SK-N-SH (cell line): Measurements from ENCODE around the gene RBM14. TPM values are rescaled to one million over a fixed set of nuclear protein-coding genes. Genes with fewer than 3 reads are reported as not detected.
A peak's percentile ranks its signal among the peaks of the same experiment; 100 is the strongest.

Source experiments
- CTCF ChIA-PET: fragments of 300-600, 350-600 bp; formaldehyde crosslinking; extraction: SDS; loops from one replicate; lab custom pipeline; 2021; lab: Yijun Ruan, JAX
- POLR2A ChIA-PET: fragments of 350-600 bp; sonication (Branson Sonifier 250); formaldehyde crosslinking; extraction: SDS; loops from one replicate; lab custom pipeline; 2020; ENCODE audit warnings: antibody characterized with exemption, inconsistent platforms; lab: Yijun Ruan, JAX
- DNase-seq: peaks from one replicate; pipeline ENCODE4 v3.0.0; 2012
- H2AFZ ChIP-seq: fragments of 200-600 bp; sonication (generic); 2 replicates; pipeline ENCODE4 v1.8.1; 2016; ENCODE audit warnings: antibody characterized with exemption, mild to moderate bottlenecking, low read depth
- H3F3A ChIP-seq: fragments of 200-600 bp; sonication (generic); replicated peaks from 2 replicates; pipeline ENCODE3; 2016; ENCODE audit warnings: antibody characterized with exemption, mild to moderate bottlenecking; ENCODE audit not compliant: insufficient read depth
- H3K27ac ChIP-seq, 2 experiments: fragments of 200-500 bp in 1 of 2; fragments of 200-600 bp in 1 of 2; sonication (Bioruptor generic) in 1 of 2; sonication (generic), shearing (Covaris generic) in 1 of 2; 2 replicates each; pipeline versions ENCODE4 v1.5.1 to v1.6.1; 2014 to 2016; ENCODE audit warnings: low read depth in 2 of 2, inconsistent platforms in 1 of 2, low read length in 1 of 2, mild to moderate bottlenecking in 1 of 2, mixed read lengths in 1 of 2
- H3K27me3 ChIP-seq: fragments of 200-600 bp; sonication (generic), shearing (Covaris generic); 2 replicates; pipeline ENCODE4 v1.6.1; 2016; ENCODE audit warnings: mixed run types; ENCODE audit not compliant: insufficient read depth
- H3K36me3 ChIP-seq, 2 experiments: fragments of 200-500 bp in 1 of 2; fragments of 200-600 bp in 1 of 2; sonication (Bioruptor generic) in 1 of 2; sonication (generic) in 1 of 2; replicated peaks in 1 of 2; 2 replicates each; pipeline versions ENCODE3 to v1.5.1; 2014 to 2016; ENCODE audit warnings: low read length in 1 of 2, mild to moderate bottlenecking in 1 of 2; ENCODE audit not compliant: insufficient read depth in 2 of 2, control insufficient read depth in 1 of 2
- H3K4me1 ChIP-seq, 2 experiments: fragments of 200-500 bp in 1 of 2; fragments of 200-600 bp in 1 of 2; sonication (Bioruptor generic) in 1 of 2; sonication (generic), shearing (Covaris generic) in 1 of 2; 2 replicates each; pipeline versions ENCODE4 v1.5.1 to v1.6.1; 2014 to 2016; ENCODE audit warnings: low read depth in 1 of 2, low read length in 1 of 2, mixed run types in 1 of 2; ENCODE audit not compliant: insufficient read depth in 2 of 2, control insufficient read depth in 1 of 2
- H3K4me2 ChIP-seq: fragments of 200-600 bp; sonication (generic), shearing (Covaris generic); 2 replicates; pipeline ENCODE4 v1.6.1; 2017; ENCODE audit warnings: mixed run types
- H3K4me3 ChIP-seq, 2 experiments: fragments of 200-500 bp in 1 of 2; fragments of 200-600 bp in 1 of 2; sonication (Bioruptor generic) in 1 of 2; sonication (generic), shearing (Covaris generic) in 1 of 2; 2 replicates each; pipeline versions ENCODE4 v1.5.1 to v1.8.1; 2014 to 2016; ENCODE audit warnings: low read depth in 2 of 2, inconsistent platforms in 1 of 2, low read length in 1 of 2, mild to moderate bottlenecking in 1 of 2, mixed read lengths in 1 of 2, moderate library complexity in 1 of 2
- H3K79me2 ChIP-seq: fragments of 200-600 bp; sonication (generic); 2 replicates; pipeline ENCODE4 v1.8.1; 2017; ENCODE audit warnings: mild to moderate bottlenecking; ENCODE audit not compliant: insufficient read depth
- H3K9ac ChIP-seq: fragments of 200-600 bp; sonication (generic); 2 replicates; pipeline ENCODE4 v1.6.1; 2017; ENCODE audit warnings: mixed run types
- H3K9me2 ChIP-seq: fragments of 200-600 bp; sonication (generic); 2 replicates; pipeline ENCODE4 v1.6.1; 2017; ENCODE audit warnings: mixed run types
- H3K9me3 ChIP-seq: fragments of 200-600 bp; sonication (generic); 2 replicates; pipeline ENCODE4 v1.6.1; 2017; ENCODE audit warnings: mixed run types, mild to moderate bottlenecking, moderate library complexity
- H4K20me1 ChIP-seq: fragments of 200-600 bp; sonication (generic); 2 replicates; pipeline ENCODE4 v1.6.1; 2017; ENCODE audit warnings: mild to moderate bottlenecking, mixed run types; ENCODE audit not compliant: insufficient read depth
- CTCF ChIP-seq: fragments of 200-600 bp; sonication (generic); IDR thresholded peaks from 2 replicates; pipeline ENCODE4 v1.6.1; 2017; ENCODE audit warnings: antibody characterized with exemption, mild to moderate bottlenecking, moderate library complexity
- EP300 ChIP-seq, 2 experiments: IDR thresholded peaks; 2 replicates each; pipeline versions ENCODE4 v1.4.0 to v1.6.1; 2012; ENCODE audit warnings: borderline replicate concordance in 1 of 2, low read depth in 1 of 2, low read length in 1 of 2
- FOXJ3 ChIP-seq: sonication (generic); formaldehyde crosslinking; IDR thresholded peaks from 2 replicates; pipeline ENCODE4 v1.5.1; 2020; ENCODE audit warnings: mild to moderate bottlenecking, missing genetic modification reagents
- GABPA ChIP-seq: IDR thresholded peaks from 2 replicates; pipeline ENCODE4 v1.4.0; 2012; ENCODE audit warnings: low read depth, mild to moderate bottlenecking
- GATA2 ChIP-seq: sonication (generic); formaldehyde crosslinking; IDR thresholded peaks from 2 replicates; pipeline ENCODE4 v1.5.0; 2020; ENCODE audit warnings: mild to moderate bottlenecking, missing genetic modification reagents
- JUND ChIP-seq: IDR thresholded peaks from 2 replicates; pipeline ENCODE4 v1.4.0; 2012
- MXI1 ChIP-seq: IDR thresholded peaks from 2 replicates; pipeline ENCODE4 v1.6.1; 2012; ENCODE audit warnings: mild to moderate bottlenecking, low read depth, low read length, improper control_type of control experiment
- NFIC ChIP-seq: IDR thresholded peaks from 2 replicates; pipeline ENCODE4 v1.4.0; 2012; ENCODE audit warnings: borderline replicate concordance
- NRF1 ChIP-seq: IDR thresholded peaks from 2 replicates; pipeline ENCODE4 v1.6.1; 2012; ENCODE audit warnings: low read depth, mild to moderate bottlenecking, low read length
- POLR2AphosphoS5 ChIP-seq: IDR thresholded peaks from 2 replicates; pipeline ENCODE4 v1.6.1; 2012; ENCODE audit warnings: low read depth, low read length
- REST ChIP-seq: IDR thresholded peaks from 2 replicates; pipeline ENCODE4 v1.6.1; 2012; ENCODE audit warnings: mild to moderate bottlenecking, low read depth, low read length, moderate library complexity
- RFX5 ChIP-seq: IDR thresholded peaks from 2 replicates; pipeline ENCODE4 v1.6.1; 2012; ENCODE audit warnings: mild to moderate bottlenecking, improper control_type of control experiment, low read length
- RXRA ChIP-seq: IDR thresholded peaks from 2 replicates; pipeline ENCODE4 v1.4.0; 2012; ENCODE audit warnings: low read depth, mild to moderate bottlenecking, borderline replicate concordance
- SIN3A ChIP-seq: IDR thresholded peaks from 2 replicates; pipeline ENCODE4 v1.6.1; 2012; ENCODE audit warnings: low read depth, mild to moderate bottlenecking, low read length, moderate library complexity, borderline replicate concordance
- SMC3 ChIP-seq: IDR thresholded peaks from 2 replicates; pipeline ENCODE4 v1.6.1; 2012; ENCODE audit warnings: low read depth, low read length, improper control_type of control experiment
- TCF12 ChIP-seq: IDR thresholded peaks from 2 replicates; pipeline ENCODE4 v1.4.0; 2012
- TEAD4 ChIP-seq: IDR thresholded peaks from 2 replicates; pipeline ENCODE4 v1.4.0; 2012; ENCODE audit warnings: mild to moderate bottlenecking, borderline replicate concordance; ENCODE audit not compliant: insufficient read depth
- USF1 ChIP-seq: IDR thresholded peaks from 2 replicates; pipeline ENCODE4 v1.4.0; 2012; ENCODE audit warnings: low read depth, borderline replicate concordance
- USF2 ChIP-seq: fragments of 150-350 bp; IDR thresholded peaks from 2 replicates; pipeline ENCODE4 v1.6.1; 2017; ENCODE audit warnings: antibody characterized with exemption, low read length, low read depth, borderline replicate concordance
- YY1 ChIP-seq: IDR thresholded peaks from 2 replicates; pipeline ENCODE4 v1.4.0; 2012; ENCODE audit warnings: low read depth, mild to moderate bottlenecking
- ZBTB33 ChIP-seq: IDR thresholded peaks from 2 replicates; pipeline ENCODE4 v1.4.0; 2012; ENCODE audit warnings: low read depth, borderline replicate concordance
- WGBS: methylation state at CpG from one replicate; pipeline ENCODE4 v1.1.6; 2017; ENCODE audit warnings: low lambda C conversion rate; 5-methylcytosine and 5-hydroxymethylcytosine counted together
- polyA plus RNA-seq, 3 experiments: library from polyadenylated mRNA; depleted of rRNA; stranded (reverse); fragments of >200 nt; gene quantifications; 2 replicates each; pipeline ENCODE4 v1.2.3, GENCODE V29; 2012

The RBM14 gene
- polyA plus RNA-seq, 1 of the 3 experiments (the other 2 are of a cell fraction) = 19.8 TPM

GRCh38 chr11:66616379-66617154, at the start of gene RBM14 (continued):
- TF ChIP-seq CTCF (no peak), EP300 (IDR thresholded peaks at IDR 0.05; ENCODE audit: borderline replicate concordance in 1 of 2, low read depth in 1 of 2, low read length in 1 of 2) (no peak), TEAD4 (no peak), USF1 (no peak), TCF12 (no peak), ZBTB33 (no peak), POLR2AphosphoS5 (peak; percentile 99), RXRA (no peak)

GRCh38 chr11:66567787-66568123, 48.7 kb upstream of the RBM14 start:
- Histone ChIP-seq H3K4me3 (peak overlapping the region; percentile 58 to 59), H3K79me2 (no peaks in the 10 kb centered on the region), H3K9me3 (no peaks in the 10 kb centered on the region), H3K4me2 (peak overlapping the region; percentile 79), H3F3A (no peaks in the 10 kb centered on the region), H3K36me3 (no peaks in the 10 kb centered on the region), H3K9me2 (no peaks in the 10 kb centered on the region), H3K4me1 (peaks cover 0 to 7% of the 10 kb centered on the region in 2 experiments; a peak in 1 of 4 replicates), H3K27ac (no peak overlapping the region), H2AFZ (peak overlapping the region; percentile 73; the same call in 1 of the 2 replicates), H4K20me1 (no peaks in the 10 kb centered on the region), H3K27me3 (no peaks in the 10 kb centered on the region), H3K9ac (peak overlapping the region; percentile 37; the same call in 1 of the 2 replicates)
- ChIA-PET POLR2A (interaction anchor here (0.9 to 2.7 kb wide), 3 partner anchors 22 to 110 kb away, joined by 5 to 8 read pairs (median 6); partner anchors contain the start of genes CCDC87, CCS, RBM4B and ZDHHC24), CTCF (interaction anchor here (1.2 to 5.1 kb wide), 6 partner anchors 10 to 316 kb away, joined by 4 to 30 read pairs (median 14); partner anchors contain the start of genes CCDC87, CCS and RBM4B)
- WGBS = 83% methylated on average over 2 of the region's 15 CpGs
- DNase-seq = no peak
- TF ChIP-seq REST (no peak), YY1 (no peak), JUND (no peak), RFX5 (no peak), TEAD4 (no peak), SIN3A (no peak), FOXJ3 (CRISPR knock-in tag) (no peak), MXI1 (no peak), SMC3 (no peak), NFIC (no peak), EP300 (IDR thresholded peaks at IDR 0.05; ENCODE audit: borderline replicate concordance in 1 of 2, low read depth in 1 of 2, low read length in 1 of 2) (no peak), GATA2 (no peak), USF2 (no peak), NRF1 (no peak), TCF12 (no peak), GABPA (no peak)
